Upper lobe of left lung (tissue), 6 donors: ENCODE data around the gene MYO15A. TPM values are rescaled to one million over a fixed set of nuclear protein-coding genes. Genes with fewer than 3 reads are reported as not detected.
A peak's percentile ranks its signal among the peaks of the same experiment; 100 is the strongest.

Experiments
- ATAC-seq, 2 donors: fragments of 200-7000 bp; cut with Tn5 transposase; one replicate each; pipeline ENCODE4 v1.9.1; 2022; ENCODE audit warnings: mild to moderate bottlenecking in 2 of 2, moderate library complexity in 2 of 2; ENCODE audit not compliant: low FRiP score in 2 of 2
- DNase-seq, 2 donors: peaks; one replicate each; pipeline ENCODE4 v3.0.0-alpha.2; 2019 to 2020
- H3K27ac ChIP-seq, 4 donors: fragments of 200-600 bp; sonication (generic); one replicate each; pipeline ENCODE4 v1.5.1; 2016 to 2019
- H3K27me3 ChIP-seq, 4 donors: fragments of 200-600 bp; sonication (generic); one replicate each; pipeline ENCODE4 v1.5.1; 2017 to 2019
- H3K36me3 ChIP-seq, 4 donors: fragments of 200-600 bp; sonication (generic); one replicate each; pipeline ENCODE4 v1.5.1; 2016 to 2019
- H3K4me1 ChIP-seq, 4 donors: fragments of 200-600 bp; sonication (generic); one replicate each; pipeline ENCODE4 v1.5.1; 2018 to 2019
- H3K4me3 ChIP-seq, 4 donors: fragments of 200-600 bp; sonication (generic); one replicate each; pipeline ENCODE4 v1.5.1; 2017 to 2019; ENCODE audit warnings: mild to moderate bottlenecking in 2 of 4, moderate library complexity in 1 of 4
- H3K9me3 ChIP-seq, 4 donors: fragments of 200-600 bp; sonication (generic); one replicate each; pipeline ENCODE4 v1.5.1; 2018 to 2019
- CTCF ChIP-seq, 6 experiments: fragments of 450-650 bp in 4 of 6; fragments of 200-600 bp in 2 of 6; sonication (generic) in 2 of 6; IDR thresholded peaks; one replicate each; pipeline ENCODE4 v1.5.1; 2016 to 2019; ENCODE audit warnings: antibody characterized with exemption in 6 of 6
- EP300 ChIP-seq, 4 donors: sonication (generic); formaldehyde crosslinking; IDR thresholded peaks; one replicate each; pipeline ENCODE4 v1.5.1; 2017; ENCODE audit warnings: antibody characterized with exemption in 4 of 4, control low read depth in 2 of 4
- POLR2A ChIP-seq, 4 donors: fragments of 450-650 bp; IDR thresholded peaks; one replicate each; pipeline ENCODE4 v1.5.1; 2016 to 2017; ENCODE audit warnings: antibody characterized with exemption in 4 of 4, mild to moderate bottlenecking in 2 of 4
- POLR2AphosphoS5 ChIP-seq, 2 donors: sonication (generic); formaldehyde crosslinking; IDR thresholded peaks; one replicate each; pipeline ENCODE4 v1.5.1; 2017; ENCODE audit warnings: antibody characterized with exemption in 2 of 2
- WGBS, 2 donors: methylation state at CpG; one replicate each; pipeline ENCODE4 v1.1.5; 2017 to 2018; 5-methylcytosine and 5-hydroxymethylcytosine counted together
- total RNA-seq, 6 donors: library from RNA; depleted of rRNA in 4 of 6; stranded (reverse); fragments of >200 nt in 4 of 6; gene quantifications; one replicate each; pipeline versions ENCODE4 v1.1.0 to v1.2.1, GENCODE V29; 2016 to 2021
- donor health status: DM: no; HTN: no; CAD: no; lungs with moderate emphysema.
- donor health status: DM: no; HTN: yes; CAD: no; lungs with severe emphysema.

The MYO15A gene
- total RNA-seq, 6 donors from 2014 or later: 2.0 to 9.4 (median 3.9) TPM

GRCh38 chr17:18224053-18224386, 115.5 kb downstream of the MYO15A start:
- no peaks in the 10 kb centered on the region for H3K36me3 ChIP-seq
- ATAC-seq (no peak), DNase-seq (no peak)
- 78 to 95% methylated on average over 1 to 3 of the region's 4 CpGs for WGBS, 2 donors
- no peak overlapping the region for H3K4me3 ChIP-seq
- peak overlapping the region in 1 of 4 donors; percentile 3 for H3K27ac ChIP-seq
- TF ChIP-seq POLR2A (IDR thresholded peaks at IDR 0.05) (no peak), EP300 (IDR thresholded peaks at IDR 0.05) (no peak), CTCF (IDR thresholded peaks at IDR 0.05) (no peak), POLR2AphosphoS5 (IDR thresholded peaks at IDR 0.05) (no peak)
- H3K4me1 ChIP-seq: peaks cover 16 to 25% (median 19%) of the 10 kb centered on the region in 4 donors
- no peaks in the 10 kb centered on the region for H3K27me3 ChIP-seq
- H3K9me3 ChIP-seq: no peaks in the 10 kb centered on the region

GRCh38 chr17:18224387-18225120, 116.0 kb downstream of the MYO15A start:
- H3K36me3 ChIP-seq: no peaks in the 10 kb centered on the region
- TF ChIP-seq POLR2AphosphoS5 (IDR thresholded peaks at IDR 0.05) (no peak), CTCF (IDR thresholded peaks at IDR 0.05) (no peak)
- H3K4me1 ChIP-seq: peaks cover 15 to 21% (median 16%) of the 10 kb centered on the region in 4 donors
- peak overlapping the region in 3 of 4 donors; percentile 3 to 71 (median 3) for H3K27ac ChIP-seq
- peak in 1 of 2 donors; percentile 67 for ATAC-seq
- WGBS, 2 donors: 42 to 56% methylated on average over 14 to 23 of the region's 23 CpGs
- H3K4me3 ChIP-seq: peak overlapping the region in 3 of 4 donors; percentile 70 to 88 (median 70)
- no peaks in the 10 kb centered on the region for H3K27me3 ChIP-seq
- DNase-seq: no peak
- no peaks in the 10 kb centered on the region for H3K9me3 ChIP-seq

- 1 to 3% methylated on average over 5 to 21 of the region's 60 CpGs for WGBS, 2 donors
- Histone ChIP-seq H3K4me1 (peaks cover 15 to 21% (median 16%) of the 10 kb centered on the region in 4 donors), H3K27me3 (no peaks in the 10 kb centered on the region), H3K36me3 (no peaks in the 10 kb centered on the region), H3K9me3 (no peaks in the 10 kb centered on the region), H3K27ac (peak within 1 kb of the TSS in 3 of 4 donors; percentile 36 to 75 (median 65)), H3K4me3 (peak within 1 kb of the TSS; percentile 49 to 88 (median 70))
- TF ChIP-seq POLR2AphosphoS5 (IDR thresholded peaks at IDR 0.05): peak in 1 of 2 donors; percentile 17
- TF ChIP-seq EP300 (IDR thresholded peaks at IDR 0.05): no peak
- no peak for TF ChIP-seq CTCF (IDR thresholded peaks at IDR 0.05)
- DNase-seq (peak; percentile 98 to 100), ATAC-seq (peak; percentile 96 to 97)
Measured at GRCh38 chr17:18225121-18225641, 116.6 kb downstream of the MYO15A start, which contains the start of gene LLGL1. LLGL1 (plus strand) TSS chr17:18225635; CDS start chr17:18225683, 48 bp downstream.

GRCh38 chr17:18225642-18226283, 117.2 kb downstream of the MYO15A start:
- whole genome bisulfite sequencing, 2 donors: 0% methylated on average over 6 to 14 of the region's 57 CpGs
- no peaks in the 10 kb centered on the region for H3K9me3 ChIP-seq
- ATAC-seq (peak in 1 of 2 donors; percentile 34), DNase-seq (no peak)
- TF ChIP-seq EP300 (IDR thresholded peaks at IDR 0.05) (no peak), CTCF (IDR thresholded peaks at IDR 0.05) (no peak), POLR2A (IDR thresholded peaks at IDR 0.05) (no peak), POLR2AphosphoS5 (IDR thresholded peaks at IDR 0.05) (no peak)
- no peaks in the 10 kb centered on the region for H3K27me3 ChIP-seq
- H3K4me1 ChIP-seq: peaks cover 15 to 21% (median 16%) of the 10 kb centered on the region in 4 donors
- no peaks in the 10 kb centered on the region for H3K36me3 ChIP-seq
- H3K27ac ChIP-seq: peak overlapping the region in 3 of 4 donors; percentile 36 to 75 (median 65)
- peak overlapping the region; percentile 49 to 88 (median 70) for H3K4me3 ChIP-seq
